Activated CD8-positive, alpha-beta memory T cell treated with anti-CD3 and anti-CD28 coated beads, Interleukin-2, amount 50 U/mL, for 1 hour (primary cell): ENCODE measurements around the gene AGTPBP1.

Experiments
- DNase-seq: peaks from one replicate; pipeline ENCODE4 v3.0.0-alpha.2; 2020; ENCODE audit errors: extremely low read depth

The AGTPBP1 gene

DNA sequence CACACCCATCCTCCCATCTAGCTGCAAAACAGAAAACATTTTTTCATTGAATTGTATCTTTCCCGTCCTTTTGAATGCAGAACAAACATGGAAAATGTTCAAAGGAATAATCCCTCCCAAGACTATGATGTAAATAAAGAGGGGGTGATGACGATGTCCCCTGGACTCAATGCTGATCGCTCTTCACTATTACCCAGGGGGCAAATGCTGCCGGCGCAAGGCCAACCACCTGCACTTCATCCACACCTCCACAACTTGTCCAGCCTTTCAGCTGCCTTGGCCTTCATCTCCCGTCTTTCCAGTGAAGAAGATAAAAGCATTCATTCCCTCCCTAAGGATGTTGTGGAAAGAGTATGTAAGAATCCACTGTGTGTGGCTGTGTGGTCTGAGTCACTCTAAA is 240.3 kb downstream of the AGTPBP1 start:
- DNase-seq = no peak
